ENCODE results near the gene CAGE1.

The CAGE1 gene

GRCh38 chr6:7409740-7410139 is 20.2 kb upstream of the CAGE1 start:
- Histone ChIP-seq H3K27ac (ENCODE audit: low read depth, low read length, severe bottlenecking) (no peak overlapping the region), H3K9me3 (ENCODE audit: control insufficient read depth, low read length) (no peaks in the 10 kb centered on the region), H3K36me3 (ENCODE audit: control insufficient read depth, insufficient read depth, low read length) (peaks cover 71% of the 10 kb centered on the region), H3K4me1 (ENCODE audit: control insufficient read depth, insufficient read depth, low read length, poor library complexity, severe bottlenecking) (no peaks in the 10 kb centered on the region), H3K4me3 (ENCODE audit: extremely low read depth, insufficient read depth, low read length, poor library complexity, severe bottlenecking) (no peak overlapping the region)
- 83 to 85% methylated on average over 3 to 4 of the region's 6 CpGs for WGBS, 2 experiments (ENCODE audit: insufficient coverage in 2 of 2)

- Histone ChIP-seq H3K4me3 (ENCODE audit: extremely low read depth, insufficient read depth, low read length, poor library complexity, severe bottlenecking) (no peak overlapping the region), H3K9me3 (ENCODE audit: control insufficient read depth, low read length) (no peaks in the 10 kb centered on the region), H3K36me3 (ENCODE audit: control insufficient read depth, insufficient read depth, low read length) (peaks cover 82% of the 10 kb centered on the region), H3K27ac (ENCODE audit: low read depth, low read length, severe bottlenecking) (no peak overlapping the region), H3K4me1 (ENCODE audit: control insufficient read depth, insufficient read depth, low read length, poor library complexity, severe bottlenecking) (no peaks in the 10 kb centered on the region)
- WGBS, 2 experiments (ENCODE audit: insufficient coverage in 2 of 2): 84 to 88% methylated on average over 4 to 5 of the region's 9 CpGs
Observed at GRCh38 chr6:7406743-7407142, 17.2 kb upstream of the CAGE1 start.

- H3K27ac ChIP-seq (ENCODE audit: low read depth, low read length, severe bottlenecking): no peak overlapping the region
- WGBS, 2 experiments (ENCODE audit: insufficient coverage in 2 of 2): 87 to 100% methylated on average over 2 to 3 of the region's 5 CpGs
- H3K4me1 ChIP-seq (ENCODE audit: control insufficient read depth, insufficient read depth, low read length, poor library complexity, severe bottlenecking): no peaks in the 10 kb centered on the region
- H3K4me3 ChIP-seq (ENCODE audit: extremely low read depth, insufficient read depth, low read length, poor library complexity, severe bottlenecking): no peak overlapping the region
- no peaks in the 10 kb centered on the region for H3K9me3 ChIP-seq (ENCODE audit: control insufficient read depth, low read length)
- H3K36me3 ChIP-seq (ENCODE audit: control insufficient read depth, insufficient read depth, low read length): peaks cover 88% of the 10 kb centered on the region
Observed at GRCh38 chr6:7404546-7404945, 15.0 kb upstream of the CAGE1 start.

- Histone ChIP-seq H3K36me3 (ENCODE audit: control insufficient read depth, insufficient read depth, low read length) (peaks cover 93% of the 10 kb centered on the region), H3K27ac (ENCODE audit: low read depth, low read length, severe bottlenecking) (no peak overlapping the region), H3K4me3 (ENCODE audit: extremely low read depth, insufficient read depth, low read length, poor library complexity, severe bottlenecking) (no peak overlapping the region), H3K9me3 (ENCODE audit: control insufficient read depth, low read length) (no peaks in the 10 kb centered on the region), H3K4me1 (ENCODE audit: control insufficient read depth, insufficient read depth, low read length, poor library complexity, severe bottlenecking) (no peaks in the 10 kb centered on the region)
- 80% methylated on average over 1 of the region's 1 CpG; no CpG with 5 or more reads in 1 of the 2 experiments for WGBS, 2 experiments (ENCODE audit: insufficient coverage in 2 of 2)
Observed at GRCh38 chr6:7402716-7403115, 13.2 kb upstream of the CAGE1 start.

GRCh38 chr6:7401075-7401474 is 11.5 kb upstream of the CAGE1 start:
- Histone ChIP-seq H3K9me3 (ENCODE audit: control insufficient read depth, low read length) (no peaks in the 10 kb centered on the region), H3K4me3 (ENCODE audit: extremely low read depth, insufficient read depth, low read length, poor library complexity, severe bottlenecking) (no peak overlapping the region), H3K4me1 (ENCODE audit: control insufficient read depth, insufficient read depth, low read length, poor library complexity, severe bottlenecking) (no peaks in the 10 kb centered on the region), H3K36me3 (ENCODE audit: control insufficient read depth, insufficient read depth, low read length) (peaks cover 78% of the 10 kb centered on the region), H3K27ac (ENCODE audit: low read depth, low read length, severe bottlenecking) (no peak overlapping the region)
- WGBS, 2 experiments (ENCODE audit: insufficient coverage in 2 of 2): no CpG with 5 or more reads among the region's 3 CpGs

- 87 to 94% methylated on average over 2 to 3 of the region's 6 CpGs for WGBS, 2 experiments (ENCODE audit: insufficient coverage in 2 of 2)
- peaks cover 7% of the 10 kb centered on the region for H3K4me1 ChIP-seq (ENCODE audit: control insufficient read depth, insufficient read depth, low read length, poor library complexity, severe bottlenecking)
- peaks cover 36% of the 10 kb centered on the region for H3K36me3 ChIP-seq (ENCODE audit: control insufficient read depth, insufficient read depth, low read length)
- no peak overlapping the region for H3K27ac ChIP-seq (ENCODE audit: low read depth, low read length, severe bottlenecking)
- H3K9me3 ChIP-seq (ENCODE audit: control insufficient read depth, low read length): no peaks in the 10 kb centered on the region
- H3K4me3 ChIP-seq (ENCODE audit: extremely low read depth, insufficient read depth, low read length, poor library complexity, severe bottlenecking): no peak overlapping the region
Observed at GRCh38 chr6:7392402-7392801, 2.9 kb upstream of the CAGE1 start.

GRCh38 chr6:7391151-7391550 is 1.6 kb upstream of the CAGE1 start:
- Histone ChIP-seq H3K4me1 (ENCODE audit: control insufficient read depth, insufficient read depth, low read length, poor library complexity, severe bottlenecking) (peaks cover 7% of the 10 kb centered on the region), H3K4me3 (ENCODE audit: extremely low read depth, insufficient read depth, low read length, poor library complexity, severe bottlenecking) (peak overlapping the region; percentile 74), H3K27ac (ENCODE audit: low read depth, low read length, severe bottlenecking) (no peak overlapping the region), H3K36me3 (ENCODE audit: control insufficient read depth, insufficient read depth, low read length) (peaks cover 36% of the 10 kb centered on the region), H3K9me3 (ENCODE audit: control insufficient read depth, low read length) (no peaks in the 10 kb centered on the region)
- WGBS, 2 experiments (ENCODE audit: insufficient coverage in 2 of 2): 86 to 93% methylated on average over 4 of the region's 4 CpGs

GRCh38 chr6:7390226-7390878 is 810 bp upstream of the CAGE1 start:
- WGBS, 2 experiments (ENCODE audit: insufficient coverage in 2 of 2): 5 to 17% methylated on average over 5 to 6 of the region's 14 CpGs
- H3K4me3 ChIP-seq (ENCODE audit: extremely low read depth, insufficient read depth, low read length, poor library complexity, severe bottlenecking): peak overlapping the region; percentile 74
- H3K36me3 ChIP-seq (ENCODE audit: control insufficient read depth, insufficient read depth, low read length): peaks cover 31% of the 10 kb centered on the region
- no peaks in the 10 kb centered on the region for H3K9me3 ChIP-seq (ENCODE audit: control insufficient read depth, low read length)
- H3K4me1 ChIP-seq (ENCODE audit: control insufficient read depth, insufficient read depth, low read length, poor library complexity, severe bottlenecking): peaks cover 7% of the 10 kb centered on the region
- H3K27ac ChIP-seq (ENCODE audit: low read depth, low read length, severe bottlenecking): peak overlapping the region; percentile 73

- H3K4me1 ChIP-seq (ENCODE audit: control insufficient read depth, insufficient read depth, low read length, poor library complexity, severe bottlenecking): peaks cover 7% of the 10 kb centered on the region
- peak overlapping the region; percentile 74 for H3K4me3 ChIP-seq (ENCODE audit: extremely low read depth, insufficient read depth, low read length, poor library complexity, severe bottlenecking)
- WGBS, 2 experiments (ENCODE audit: insufficient coverage in 2 of 2): 0% methylated on average over 5 of the region's 11 CpGs
- no peaks in the 10 kb centered on the region for H3K9me3 ChIP-seq (ENCODE audit: control insufficient read depth, low read length)
- H3K36me3 ChIP-seq (ENCODE audit: control insufficient read depth, insufficient read depth, low read length): peaks cover 20% of the 10 kb centered on the region
- H3K27ac ChIP-seq (ENCODE audit: low read depth, low read length, severe bottlenecking): peak overlapping the region; percentile 73
Observed at GRCh38 chr6:7389162-7389450, 436 bp downstream of the CAGE1 start.

- H3K27ac ChIP-seq (ENCODE audit: low read depth, low read length, severe bottlenecking): no peak overlapping the region
- no peaks in the 10 kb centered on the region for H3K9me3 ChIP-seq (ENCODE audit: control insufficient read depth, low read length)
- H3K36me3 ChIP-seq (ENCODE audit: control insufficient read depth, insufficient read depth, low read length): no peaks in the 10 kb centered on the region
- no peak overlapping the region for H3K4me3 ChIP-seq (ENCODE audit: extremely low read depth, insufficient read depth, low read length, poor library complexity, severe bottlenecking)
- WGBS, 2 experiments (ENCODE audit: insufficient coverage in 2 of 2): 60 to 86% methylated on average over 1 of the region's 1 CpG
- no peaks in the 10 kb centered on the region for H3K4me1 ChIP-seq (ENCODE audit: control insufficient read depth, insufficient read depth, low read length, poor library complexity, severe bottlenecking)
Observed at GRCh38 chr6:7381092-7381491, 8.4 kb downstream of the CAGE1 start.

GRCh38 chr6:7378740-7379139 is 10.8 kb downstream of the CAGE1 start:
- Histone ChIP-seq H3K4me1 (ENCODE audit: control insufficient read depth, insufficient read depth, low read length, poor library complexity, severe bottlenecking) (no peaks in the 10 kb centered on the region), H3K4me3 (ENCODE audit: extremely low read depth, insufficient read depth, low read length, poor library complexity, severe bottlenecking) (no peak overlapping the region), H3K36me3 (ENCODE audit: control insufficient read depth, insufficient read depth, low read length) (no peaks in the 10 kb centered on the region), H3K9me3 (ENCODE audit: control insufficient read depth, low read length) (no peaks in the 10 kb centered on the region), H3K27ac (ENCODE audit: low read depth, low read length, severe bottlenecking) (no peak overlapping the region)
- WGBS, 2 experiments (ENCODE audit: insufficient coverage in 2 of 2): no CpG with 5 or more reads among the region's 4 CpGs
